HTERT RPE-1 (cell line): ENCODE results near the gene SH3RF3.

ENCODE experiments used
- in situ Hi-C: fragments of 300-500 bp; cut with MboI; formaldehyde crosslinking; loops from 4 replicates; pipeline ENCODE4 v1.14.3; 2020; ENCODE audit warnings: low sequenced_read_pairs

The SH3RF3 gene

DNA sequence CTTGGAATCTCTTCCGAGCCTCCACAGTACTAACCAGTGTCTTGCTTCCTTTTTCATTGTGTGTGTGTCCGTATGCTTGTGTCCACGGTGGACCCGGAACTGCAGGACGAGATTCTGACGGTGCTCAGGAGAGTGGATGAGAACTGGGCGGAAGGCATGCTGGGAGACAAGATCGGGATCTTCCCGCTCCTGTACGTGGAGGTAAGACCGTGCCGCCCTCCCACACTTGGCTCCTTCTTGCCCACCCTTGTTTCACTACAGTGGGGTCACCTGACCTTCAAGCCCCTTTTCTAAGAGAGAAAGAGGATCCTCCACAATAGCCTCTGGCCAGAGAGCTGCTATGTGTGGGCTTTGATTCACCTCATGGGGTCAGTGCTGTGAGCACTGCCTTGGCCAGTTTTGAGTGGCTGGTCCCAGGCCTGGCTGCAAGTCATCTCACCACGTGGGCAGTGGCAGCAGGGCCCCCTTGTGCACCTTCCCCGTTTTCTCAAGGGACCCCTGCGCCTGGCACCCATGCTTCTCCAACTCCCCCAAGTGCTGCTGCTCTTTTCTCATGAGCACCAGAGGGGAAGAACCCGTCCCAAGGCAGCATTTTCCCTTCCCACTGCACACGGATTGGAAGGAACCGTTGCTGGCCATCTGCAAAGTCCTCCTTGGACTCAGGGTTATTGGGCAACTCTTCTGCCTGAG, 242.6 kb downstream of the SH3RF3 start:
- in situ Hi-C loops = no loop called here

DNA sequence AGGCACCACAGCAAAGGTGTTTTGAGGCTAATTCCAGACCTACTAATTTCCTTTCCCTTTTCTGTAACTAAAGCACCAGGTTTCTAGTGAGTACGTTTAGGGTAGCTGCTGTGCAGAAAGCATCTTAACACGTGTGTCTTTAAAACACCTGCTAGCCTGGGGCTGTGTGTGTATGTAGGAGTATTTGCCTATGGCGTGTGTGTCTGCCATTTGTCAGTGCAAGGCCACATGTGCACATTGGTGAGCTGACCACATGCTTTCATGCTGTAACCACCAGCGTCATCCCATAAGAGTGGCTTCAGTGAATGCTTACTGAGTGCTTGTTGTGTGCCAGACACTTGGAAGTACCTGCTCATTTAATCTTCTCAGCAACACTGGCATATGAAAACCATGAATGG, 243.2 kb downstream of the SH3RF3 start:
- in situ Hi-C loops = no loop called here

DNA sequence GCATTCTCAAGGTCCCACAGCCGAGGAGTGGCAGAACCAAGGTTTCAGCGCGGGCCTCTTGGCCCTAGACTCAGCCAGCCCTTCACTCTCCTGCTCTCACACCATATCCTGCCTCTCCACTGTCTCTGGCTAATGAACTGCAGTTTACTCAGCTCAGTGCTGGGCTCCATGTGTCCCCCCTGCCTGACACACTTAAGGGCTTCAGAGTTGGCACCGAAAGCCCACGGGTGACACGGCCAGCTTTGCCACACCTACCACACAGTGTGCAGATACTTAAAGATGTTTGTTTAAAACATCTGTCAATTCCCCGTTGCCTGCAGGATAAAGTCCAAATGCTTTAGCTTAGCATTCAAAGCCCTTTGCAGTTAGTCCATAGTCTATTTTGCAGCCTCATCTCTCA, 243.6 kb downstream of the SH3RF3 start:
- in situ Hi-C loops = no loop called here

DNA sequence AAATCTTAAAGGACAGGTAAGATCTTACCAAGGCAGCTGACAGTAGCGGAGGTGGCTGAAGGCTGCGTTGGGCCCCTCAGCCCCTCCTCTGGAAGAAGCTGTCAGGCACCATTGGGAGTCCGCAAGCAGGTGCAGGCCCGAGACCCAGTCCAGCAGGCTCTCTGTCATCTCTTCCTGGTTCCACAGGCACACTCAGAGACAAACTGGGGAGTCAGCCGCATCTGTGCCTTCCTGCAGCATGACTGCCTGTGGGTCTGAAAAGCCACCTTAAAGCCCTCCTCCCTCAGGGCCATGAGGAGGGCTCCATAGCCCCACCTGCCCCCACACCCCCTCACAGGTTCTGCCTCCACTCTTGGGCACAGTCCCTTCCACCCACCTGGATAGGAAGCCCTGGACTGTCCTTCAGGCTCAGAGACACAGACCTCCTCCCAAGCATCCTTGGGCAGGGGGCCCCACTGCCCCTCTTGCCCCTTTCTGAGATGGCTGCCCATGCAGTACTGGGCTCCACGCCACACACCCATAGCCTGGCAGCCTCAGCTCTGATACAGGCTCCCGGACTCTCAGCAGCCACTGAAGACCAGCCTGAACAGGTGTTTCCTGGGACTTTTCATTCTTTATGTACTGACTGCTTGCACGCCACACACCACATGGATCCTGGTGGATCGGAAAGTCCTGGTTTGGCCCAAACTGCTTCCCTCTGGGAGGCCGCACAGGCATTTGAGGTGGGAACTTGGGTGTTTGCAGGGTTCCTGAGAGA, 245.0 kb downstream of the SH3RF3 start:
- in situ Hi-C loops = no loop called here

DNA sequence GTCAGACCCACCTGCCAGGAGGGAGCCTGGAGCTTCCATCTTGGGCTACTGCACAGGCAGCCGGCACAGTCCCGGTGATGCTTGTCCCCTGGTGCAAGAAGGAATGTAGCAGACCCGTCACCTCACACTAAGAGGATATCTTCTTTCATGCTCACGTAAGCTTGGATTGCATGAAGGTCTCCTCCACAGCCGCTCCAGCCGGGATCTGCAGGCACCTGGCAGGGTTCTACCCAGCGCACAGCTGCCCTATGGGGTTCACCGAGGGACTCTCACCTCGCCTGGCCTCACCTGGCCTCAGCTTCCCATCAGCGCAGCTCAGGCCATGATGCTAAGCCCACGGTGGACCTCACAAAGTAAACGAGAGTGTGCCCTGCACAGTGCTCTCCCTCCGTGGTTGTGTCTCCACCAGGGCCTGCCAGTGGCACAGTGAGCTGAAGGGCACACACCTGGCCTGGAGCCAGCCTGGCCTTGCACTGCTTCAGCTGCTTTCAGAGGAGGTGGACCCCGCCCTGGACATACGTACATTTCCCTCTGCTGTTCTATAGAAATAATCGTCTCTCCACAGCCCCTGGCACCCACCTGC, 245.6 kb downstream of the SH3RF3 start:
- in situ Hi-C loops = no loop called here

DNA sequence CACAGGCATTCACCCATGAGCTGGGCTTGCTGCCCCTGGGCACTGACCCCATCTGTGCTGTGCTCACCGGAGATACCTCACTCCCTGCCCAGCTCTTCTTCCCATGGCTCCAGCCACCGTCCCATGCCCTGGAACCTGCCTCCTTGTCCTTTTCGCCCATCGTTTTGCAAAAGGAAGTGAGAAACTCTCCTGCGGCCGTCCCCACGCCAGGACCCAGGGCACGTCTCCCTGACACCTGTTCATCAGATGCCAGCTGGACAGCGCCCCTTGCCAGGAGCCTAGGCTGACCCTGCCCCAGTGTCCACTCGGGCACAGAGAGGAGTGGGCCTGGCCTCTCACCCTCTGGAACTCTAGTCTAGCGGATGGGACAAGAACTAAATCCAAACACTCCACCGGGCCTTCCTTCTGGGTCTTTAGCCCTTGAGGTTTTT, 246.1 kb downstream of the SH3RF3 start:
- in situ Hi-C loops = no loop called here

DNA sequence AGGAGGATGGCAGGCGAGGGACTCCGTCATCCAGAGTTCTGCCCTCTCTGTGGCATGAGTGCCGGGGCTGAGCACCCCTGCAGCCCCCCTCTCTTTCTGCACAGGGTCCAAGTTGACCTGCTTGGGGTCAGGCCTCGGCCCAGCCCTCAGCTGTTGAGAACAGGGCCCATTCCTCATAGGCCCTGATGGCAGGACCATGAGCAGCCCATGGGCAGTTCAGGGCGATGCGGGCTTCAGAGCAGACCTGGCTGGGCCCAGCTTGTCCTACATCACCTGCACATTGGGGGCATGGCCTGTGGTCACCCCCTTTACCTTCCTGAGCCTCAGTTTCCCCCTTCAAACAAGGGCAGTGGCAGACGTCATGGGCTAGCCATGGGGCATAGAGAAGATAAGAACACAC, 246.7 kb downstream of the SH3RF3 start:
- in situ Hi-C loops = no loop called here

DNA sequence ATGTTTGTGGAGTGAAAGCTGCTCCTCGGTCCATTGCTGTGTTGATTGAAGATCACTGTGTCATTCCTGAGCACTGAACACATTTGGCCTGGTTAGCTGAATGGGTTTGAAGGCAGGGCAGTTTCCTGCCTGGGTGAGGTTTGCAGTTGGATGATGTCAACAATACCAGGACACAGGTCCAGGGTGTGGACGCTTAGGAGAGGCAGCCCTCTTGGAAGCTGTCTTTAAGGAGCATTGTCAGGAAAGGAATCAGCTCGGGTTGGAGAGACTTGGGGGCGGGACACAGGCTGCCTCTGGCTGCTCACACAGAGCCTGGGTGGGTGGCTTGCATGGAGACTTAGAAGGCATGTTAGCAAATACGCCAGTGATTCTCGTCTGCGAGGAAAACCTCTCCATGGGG, 247.1 kb downstream of the SH3RF3 start:
- in situ Hi-C loops = no loop called here

DNA sequence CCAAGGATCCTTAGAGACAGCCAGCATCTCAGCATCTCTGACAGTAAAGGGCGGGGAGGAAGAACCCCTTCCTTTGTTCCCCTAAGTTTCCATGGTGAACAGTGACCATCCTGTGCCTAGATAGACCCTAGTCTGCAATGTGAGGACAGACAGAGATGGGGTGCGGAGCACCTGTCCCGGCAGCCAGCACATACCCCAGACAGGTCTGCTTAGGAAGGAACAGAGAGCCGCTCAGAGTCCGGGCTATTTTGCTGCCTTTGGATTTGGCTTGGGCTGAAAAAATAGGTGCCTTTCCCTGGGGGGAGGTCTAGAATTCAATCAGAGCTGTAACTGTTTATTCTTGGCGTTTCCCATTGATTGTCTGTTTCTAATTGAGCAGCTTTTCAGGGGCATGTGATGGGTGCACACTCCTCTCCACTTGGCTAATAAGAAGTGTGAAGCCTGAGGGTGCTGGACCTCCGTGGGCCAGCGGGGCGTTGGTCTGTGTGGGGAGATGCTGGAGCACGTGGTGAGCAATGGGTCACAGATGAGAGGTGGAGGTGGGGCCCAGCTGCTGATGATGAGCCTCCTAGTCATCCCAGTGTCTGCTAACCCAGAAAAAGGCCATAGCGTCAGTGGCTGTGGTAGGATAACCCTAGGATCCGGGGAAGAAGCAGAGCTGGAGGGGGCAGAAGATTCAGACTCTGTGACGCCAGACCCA, 247.9 kb downstream of the SH3RF3 start:
- in situ Hi-C loops = no loop called here

DNA sequence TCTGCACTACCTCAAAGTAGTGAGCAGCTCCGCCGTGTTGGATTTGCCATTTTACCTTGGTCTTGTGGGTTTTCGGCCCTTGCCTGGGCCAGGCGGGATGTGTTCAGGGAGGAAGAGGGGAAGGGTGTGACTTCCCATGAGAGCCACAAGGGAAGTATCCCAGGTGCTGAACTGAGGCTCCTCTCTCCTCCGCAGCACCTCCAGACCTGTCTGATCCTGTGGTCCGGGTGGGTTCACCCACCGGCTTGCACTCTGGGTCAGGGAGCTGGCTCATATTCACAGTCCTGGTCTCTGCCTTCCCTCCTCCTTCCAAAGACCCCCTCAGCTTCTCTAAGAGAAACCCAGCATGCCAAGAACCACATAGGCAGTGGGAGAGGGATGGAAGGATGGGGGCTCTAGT, 249.0 kb downstream of the SH3RF3 start:
- in situ Hi-C loops = no loop called here

- in situ Hi-C loops = no loop called here
Observed at GRCh38 chr2:109378682-109379081, 249.7 kb downstream of the SH3RF3 start.

DNA sequence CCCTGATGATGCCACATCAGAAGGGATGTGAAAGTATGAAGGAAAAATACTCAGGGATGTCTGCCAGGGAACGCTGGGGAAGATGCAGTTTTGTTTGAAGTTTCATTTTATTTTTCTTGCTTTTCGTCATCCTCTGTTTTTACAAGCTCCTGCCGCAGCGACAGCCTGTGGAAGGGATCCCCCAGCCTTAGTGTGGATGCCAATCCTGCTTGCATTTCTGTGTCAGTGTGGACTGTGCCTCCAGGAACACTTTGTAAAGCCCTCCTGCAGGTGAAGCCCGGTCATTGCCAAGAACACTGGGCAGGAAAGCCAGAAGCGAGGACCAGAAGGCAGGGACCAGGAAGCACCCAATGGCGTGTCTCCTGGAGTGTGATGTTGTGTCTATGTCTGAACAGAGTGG, 250.5 kb downstream of the SH3RF3 start:
- in situ Hi-C loops = no loop called here

DNA sequence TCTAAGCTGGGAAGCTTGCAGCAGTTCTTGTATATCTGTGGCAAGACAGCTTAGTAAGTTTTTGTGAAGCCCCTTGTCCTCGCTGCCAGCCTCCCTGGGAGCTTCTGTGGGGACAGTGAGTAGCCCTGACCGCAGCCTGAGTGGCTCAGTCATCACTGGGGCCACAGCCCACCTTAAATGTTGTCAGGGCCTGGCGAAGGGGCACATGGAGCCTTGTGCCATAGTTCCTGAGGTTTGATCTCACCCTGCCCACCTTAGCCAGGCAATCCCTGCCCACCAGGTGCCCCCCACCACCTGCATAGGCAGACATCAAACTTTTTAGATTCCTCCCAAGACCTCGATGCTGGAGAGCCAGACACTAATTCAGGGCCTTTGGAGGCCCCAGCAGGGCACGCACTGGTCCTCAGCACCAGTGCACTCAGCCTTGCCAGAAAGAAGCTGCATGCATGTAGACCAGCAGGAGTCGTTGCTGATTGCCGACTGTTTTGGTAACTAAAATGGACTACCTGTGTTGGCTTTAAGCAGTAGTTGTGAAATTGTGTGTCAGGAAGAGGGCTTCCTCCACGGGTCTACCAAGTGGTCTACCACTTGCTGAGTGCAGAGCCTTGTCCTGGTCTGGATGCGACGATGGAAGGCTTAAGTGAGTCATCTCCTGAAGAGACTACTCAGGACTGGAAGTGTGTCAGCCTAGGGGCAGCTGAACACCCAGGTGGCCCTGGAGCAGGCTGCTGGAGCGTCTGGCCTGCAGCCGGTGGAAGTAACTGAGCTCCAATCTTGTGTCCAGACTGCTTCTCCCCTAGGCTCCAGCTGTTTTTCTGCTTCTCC, 251.7 kb downstream of the SH3RF3 start:
- in situ Hi-C loops = no loop called here

DNA sequence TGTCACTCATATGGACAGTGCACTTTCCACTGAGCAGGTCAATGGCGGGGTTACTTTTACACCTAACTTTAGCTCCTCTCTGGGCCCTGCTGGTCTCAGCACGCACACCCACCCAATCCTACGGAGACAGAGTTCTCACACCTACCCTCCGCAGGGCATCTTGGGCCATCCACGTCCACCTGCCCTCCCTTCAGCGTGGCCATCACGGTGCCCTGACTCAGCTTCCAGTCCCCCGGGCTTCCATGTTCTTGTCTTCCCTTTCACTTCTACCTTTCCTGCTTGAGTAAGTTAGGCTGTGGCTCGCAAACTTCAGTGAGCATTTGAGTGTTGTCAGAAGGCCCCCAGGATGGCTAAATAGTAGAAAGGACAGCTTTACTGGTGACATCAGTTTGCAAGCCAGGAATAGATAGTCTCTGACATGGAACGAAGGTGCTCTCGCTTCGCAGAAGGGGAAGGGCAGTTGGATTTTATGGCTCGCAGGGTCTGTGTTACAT, 252.4 kb downstream of the SH3RF3 start:
- in situ Hi-C loops = no loop called here

- in situ Hi-C loops = no loop called here
Observed at GRCh38 chr2:109382226-109382895, 253.4 kb downstream of the SH3RF3 start.

DNA sequence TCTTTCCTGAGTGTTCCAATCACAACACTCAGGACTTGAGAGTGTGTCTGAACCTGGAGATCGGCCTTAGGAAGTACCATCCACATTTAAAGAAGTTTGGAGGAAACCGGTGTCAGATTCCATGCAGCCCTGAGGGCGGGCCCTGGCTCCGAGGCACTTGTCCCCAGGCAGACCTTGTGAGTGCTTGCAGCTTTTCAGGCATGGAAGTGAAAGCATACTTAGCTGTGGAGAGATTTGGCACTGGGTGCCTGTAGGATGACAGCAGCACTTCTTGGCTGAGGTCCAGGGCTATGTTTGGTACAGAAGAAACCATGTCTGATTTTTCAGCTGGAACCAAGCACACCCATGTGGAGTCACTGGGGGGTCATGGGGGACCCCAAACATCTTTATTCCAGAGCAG, 253.9 kb downstream of the SH3RF3 start:
- in situ Hi-C loops = no loop called here

GRCh38 chr2:109383505-109384307, 254.7 kb downstream of the SH3RF3 start:
- in situ Hi-C loops = no loop called here

DNA sequence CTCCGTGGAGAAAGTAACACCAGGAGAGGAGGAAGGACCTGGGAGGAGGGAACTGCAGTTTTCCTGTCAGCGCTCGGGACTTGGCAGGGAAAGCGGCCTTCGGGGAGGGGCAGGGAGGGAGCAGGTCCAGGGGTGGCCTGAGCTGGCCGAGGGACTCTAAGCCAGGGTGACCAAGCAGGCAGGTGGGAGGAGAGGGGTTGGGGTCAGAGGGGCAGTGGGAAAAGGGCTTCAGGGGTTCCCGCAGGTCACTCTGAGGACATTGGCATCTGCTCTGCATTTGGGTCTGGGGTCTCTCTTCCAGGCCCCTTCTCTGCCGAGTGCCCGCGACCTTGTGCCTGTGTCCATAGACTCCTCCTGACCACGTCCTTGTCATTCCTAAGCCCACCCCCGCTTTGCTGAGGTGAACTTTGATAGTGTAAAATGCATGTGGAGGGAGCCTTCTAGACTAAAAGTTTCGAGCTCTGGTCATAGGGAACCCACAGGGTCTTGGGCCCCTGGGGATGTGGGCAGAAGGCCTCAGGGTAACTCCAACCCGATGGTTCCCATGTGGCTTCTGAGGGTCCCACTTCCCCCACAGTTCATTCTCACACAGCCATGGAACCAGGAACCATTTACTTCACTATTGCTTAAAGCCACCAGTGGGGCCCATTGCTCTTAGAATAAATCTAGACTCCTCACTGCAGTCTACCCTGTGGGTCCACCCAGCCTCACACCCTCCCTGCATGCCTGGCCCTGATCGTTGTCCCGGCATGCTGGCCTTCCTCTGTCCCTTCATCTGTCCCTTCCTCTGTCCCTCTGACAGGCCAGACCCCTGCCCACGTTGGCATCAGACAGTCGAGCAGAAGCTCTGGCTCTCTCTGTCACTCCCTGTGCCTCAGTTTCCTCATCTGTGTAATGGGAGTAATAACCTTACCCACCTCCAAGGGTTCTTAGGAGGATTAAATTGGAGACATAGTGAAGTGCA, 255.6 kb downstream of the SH3RF3 start:
- in situ Hi-C loops = no loop called here
